H1 (cell line): ENCODE measurements around the gene MSANTD3. TPM values are rescaled to one million over a fixed set of nuclear protein-coding genes. Genes with fewer than 3 reads are reported as not detected.

Experiments used
- CTCF ChIA-PET: fragments of 300-600 bp; sonication (Branson Sonifier 250); formaldehyde crosslinking; loops from one replicate; lab custom pipeline; 2021; ENCODE audit not compliant: partially characterized antibody; lab: Charles Lee
- POLR2A ChIA-PET: fragments of 300-600 bp; sonication (Branson Sonifier 250); formaldehyde crosslinking; loops from one replicate; lab custom pipeline; 2021; ENCODE audit warnings: inconsistent platforms; ENCODE audit not compliant: partially characterized antibody; lab: Charles Lee
- DNase-seq, 2 experiments: peaks; one replicate each; pipeline versions ENCODE4 v3.0.0 to v3.0.0-alpha.2; 2010 to 2022; ENCODE audit warnings: low spot score in 2 of 2, low read depth in 1 of 2, mixed read lengths in 1 of 2
- FAIRE-seq: peaks from 2 replicates; lab custom pipeline; 2011; peaks lifted over from hg19 to GRCh38; lab: Jason Lieb, UNC
- H2AFZ ChIP-seq: 2 replicates; pipeline ENCODE4 v1.8.1; 2012; ENCODE audit warnings: low read length, inconsistent platforms
- H2AK5ac ChIP-seq: 2 replicates; pipeline ENCODE4 v1.6.1; 2013; ENCODE audit warnings: low read depth, low read length
- H2BK120ac ChIP-seq: replicated peaks from 2 replicates; pipeline ENCODE3; 2013; ENCODE audit warnings: low read depth, low read length, inconsistent platforms
- H2BK12ac ChIP-seq: 2 replicates; pipeline ENCODE4 v1.6.1; 2013; ENCODE audit warnings: low read depth, low read length
- H2BK15ac ChIP-seq: 2 replicates; pipeline ENCODE4 v1.6.1; 2013; ENCODE audit warnings: low read length
- H2BK20ac ChIP-seq: 2 replicates; pipeline ENCODE4 v1.6.1; 2013; ENCODE audit warnings: low read length
- H2BK5ac ChIP-seq: 2 replicates; pipeline ENCODE4 v1.6.1; 2013; ENCODE audit warnings: low read depth, low read length
- H3K14ac ChIP-seq: 2 replicates; pipeline ENCODE4 v1.6.1; 2013; ENCODE audit warnings: inconsistent platforms; ENCODE audit not compliant: insufficient read length
- H3K18ac ChIP-seq: 2 replicates; pipeline ENCODE4 v1.6.1; 2013; ENCODE audit warnings: low read length; ENCODE audit errors: extremely low read depth
- H3K23ac ChIP-seq: 2 replicates; pipeline ENCODE4 v1.6.1; 2013; ENCODE audit warnings: inconsistent platforms; ENCODE audit not compliant: insufficient read length
- H3K23me2 ChIP-seq: 2 replicates; pipeline ENCODE4 v1.6.1; 2013; ENCODE audit warnings: low read depth, low read length
- H3K27ac ChIP-seq: 2 replicates; pipeline ENCODE4 v1.6.1; 2011; ENCODE audit warnings: low read depth, low read length, inconsistent platforms
- H3K27me3 ChIP-seq, 4 experiments: replicated peaks in 1 of 4; 1 replicate in 1 of 4; 2 replicates in 3 of 4; pipeline versions ENCODE4 v1.6.1 to v1.8.1; 2011 to 2013; ENCODE audit warnings: low read length in 3 of 4, mild to moderate bottlenecking in 3 of 4, inconsistent platforms in 2 of 4, mixed read lengths in 2 of 4, moderate library complexity in 1 of 4; ENCODE audit not compliant: control insufficient read depth in 3 of 4, insufficient read depth in 3 of 4; ENCODE audit errors: extremely low read depth in 1 of 4
- H3K36me3 ChIP-seq, 4 experiments: 2 replicates each; pipeline versions ENCODE4 v1.6.1 to v1.8.1; 2011 to 2013; ENCODE audit warnings: mild to moderate bottlenecking in 4 of 4, low read length in 3 of 4, moderate library complexity in 2 of 4, control low read depth in 1 of 4, inconsistent platforms in 1 of 4; ENCODE audit not compliant: insufficient read depth in 4 of 4, control insufficient read depth in 2 of 4
- H3K4ac ChIP-seq: replicated peaks from 2 replicates; pipeline ENCODE3; 2013; ENCODE audit warnings: low read length, low read depth, mixed read lengths, inconsistent platforms; ENCODE audit not compliant: insufficient read length
- H3K4me1 ChIP-seq, 4 experiments: replicated peaks in 1 of 4; 1 replicate in 1 of 4; 2 replicates in 3 of 4; pipeline versions ENCODE4 v1.6.1 to v1.8.1; 2011 to 2013; ENCODE audit warnings: low read length in 3 of 4, inconsistent platforms in 2 of 4, mixed read lengths in 1 of 4; ENCODE audit not compliant: insufficient read depth in 4 of 4, control insufficient read depth in 3 of 4
- H3K4me2 ChIP-seq, 2 experiments: 2 replicates each; pipeline versions ENCODE4 v1.6.1 to v1.8.1; 2011 to 2013; ENCODE audit warnings: low read depth in 2 of 2, low read length in 2 of 2, control low read depth in 1 of 2, inconsistent platforms in 1 of 2, mild to moderate bottlenecking in 1 of 2; ENCODE audit not compliant: insufficient read depth in 1 of 2
- H3K4me3 ChIP-seq, 4 experiments: fragments of 200-600, 300-600 bp in 1 of 4; sonication (generic), shearing (Covaris generic), sonication (Bioruptor Twin) in 1 of 4; 2 replicates each; pipeline versions ENCODE4 v1.5.1 to v1.8.1; 2011 to 2016; ENCODE audit warnings: low read length in 4 of 4, low read depth in 3 of 4, control low read depth in 2 of 4, inconsistent platforms in 2 of 4, mild to moderate bottlenecking in 2 of 4, mixed read lengths in 1 of 4, moderate library complexity in 1 of 4; ENCODE audit not compliant: insufficient read depth in 2 of 4; ENCODE audit errors: extremely low read depth in 1 of 4
- H3K56ac ChIP-seq: replicated peaks from 2 replicates; pipeline ENCODE3; 2013; ENCODE audit warnings: low read depth, mild to moderate bottlenecking, mixed read lengths, low read length, inconsistent platforms; ENCODE audit not compliant: insufficient read length
- H3K79me1 ChIP-seq: 2 replicates; pipeline ENCODE4 v1.6.1; 2013; ENCODE audit warnings: low read depth, low read length, control low read depth
- H3K79me2 ChIP-seq, 2 experiments: 2 replicates each; pipeline versions ENCODE4 v1.6.1 to v1.8.1; 2012 to 2013; ENCODE audit warnings: low read length in 2 of 2, mild to moderate bottlenecking in 2 of 2, inconsistent platforms in 1 of 2; ENCODE audit not compliant: insufficient read depth in 2 of 2, control insufficient read depth in 1 of 2
- H3K9ac ChIP-seq, 4 experiments: replicated peaks in 1 of 4; 1 replicate in 1 of 4; 2 replicates in 3 of 4; pipeline versions ENCODE4 v1.6.1 to v1.8.1; 2011 to 2013; ENCODE audit warnings: low read depth in 3 of 4, low read length in 3 of 4, control low read depth in 2 of 4, mild to moderate bottlenecking in 2 of 4, moderate library complexity in 2 of 4, inconsistent platforms in 1 of 4; ENCODE audit errors: extremely low read depth in 1 of 4
- H3K9me3 ChIP-seq, 2 experiments: 2 replicates each; pipeline versions ENCODE4 v1.6.1 to v1.8.1; 2012 to 2013; ENCODE audit warnings: mild to moderate bottlenecking in 2 of 2, moderate library complexity in 2 of 2, control low read depth in 1 of 2, inconsistent platforms in 1 of 2, low read depth in 1 of 2, low read length in 1 of 2, mixed read lengths in 1 of 2; ENCODE audit not compliant: insufficient read depth in 2 of 2
- H4K20me1 ChIP-seq, 2 experiments: replicated peaks in 1 of 2; 2 replicates each; pipeline versions ENCODE3 to v1.8.1; 2011 to 2013; ENCODE audit warnings: inconsistent platforms in 2 of 2, low read length in 2 of 2, mild to moderate bottlenecking in 1 of 2; ENCODE audit not compliant: insufficient read depth in 2 of 2, control insufficient read depth in 1 of 2
- H4K5ac ChIP-seq: 2 replicates; pipeline ENCODE4 v1.6.1; 2013; ENCODE audit warnings: low read length, low read depth, mixed read lengths, inconsistent platforms; ENCODE audit not compliant: insufficient read length
- H4K8ac ChIP-seq: 2 replicates; pipeline ENCODE4 v1.8.0; 2013; ENCODE audit warnings: mild to moderate bottlenecking, moderate library complexity, low read length, inconsistent platforms; ENCODE audit not compliant: insufficient read depth; ENCODE audit errors: extremely low read depth
- H4K91ac ChIP-seq: replicated peaks from 2 replicates; pipeline ENCODE3; 2013; ENCODE audit warnings: low read length, mixed read lengths, inconsistent platforms; ENCODE audit not compliant: insufficient read length
- ASH2L ChIP-seq: fragments of 200-600, 300-600 bp; sonication (generic); IDR thresholded peaks from one replicate; pipeline ENCODE4 v1.7.1; 2017; ENCODE audit warnings: low read length
- TAF7 ChIP-seq: optimal IDR thresholded peaks from 2 replicates; pipeline ENCODE3; 2011; ENCODE audit warnings: low read depth, mild to moderate bottlenecking, inconsistent platforms, low read length, moderate library complexity, borderline replicate concordance
- WGBS, 2 experiments: shearing (Covaris generic) in 1 of 2; methylation state at CpG; one replicate each; pipeline versions ENCODE4 v1.1.6 to v1.1.7; 2013 to 2015; ENCODE audit warnings: low lambda C conversion rate in 2 of 2, mixed read lengths in 2 of 2, inconsistent platforms in 1 of 2, low coverage in 1 of 2, missing lambda C conversion rate in 1 of 2; ENCODE audit not compliant: insufficient replicate concordance in 2 of 2, insufficient coverage in 1 of 2, insufficient read length in 1 of 2; ENCODE audit errors: extremely low coverage in 1 of 2, missing lambda C conversion rate in 1 of 2; 5-methylcytosine and 5-hydroxymethylcytosine counted together
- polyA plus RNA-seq, 7 experiments: library from polyadenylated mRNA; depleted of rRNA in 3 of 7; stranded (reverse) in 5 of 7; unstranded in 2 of 7; fragments of >200 nt in 5 of 7; fragments of 200-250 nt in 2 of 7; gene quantifications; 1 replicate in 5 of 7; 2 replicates in 1 of 7; 4 replicates in 1 of 7; pipeline versions ENCODE4 v1.2.1 to v1.2.3, GENCODE V29; 2011 to 2013; ENCODE audit warnings: missing spikeins in 2 of 7, mixed read lengths in 2 of 7
- total RNA-seq: library from RNA; stranded (reverse); fragmentation: NEBNext Ultra II Directional; extraction: Animal tissue kit (Norgen Biotek cat#: 25700); gene quantifications from 2 replicates; pipeline ENCODE4 v1.2.1, GENCODE V29; 2021

MSANTD3 gene
- total and polyA plus RNA-seq, 2 of the 8 experiments (the other 6 are each of a cell fraction or from before 2014, with no cell fraction given) = 12.0 to 41.3 TPM

DNA sequence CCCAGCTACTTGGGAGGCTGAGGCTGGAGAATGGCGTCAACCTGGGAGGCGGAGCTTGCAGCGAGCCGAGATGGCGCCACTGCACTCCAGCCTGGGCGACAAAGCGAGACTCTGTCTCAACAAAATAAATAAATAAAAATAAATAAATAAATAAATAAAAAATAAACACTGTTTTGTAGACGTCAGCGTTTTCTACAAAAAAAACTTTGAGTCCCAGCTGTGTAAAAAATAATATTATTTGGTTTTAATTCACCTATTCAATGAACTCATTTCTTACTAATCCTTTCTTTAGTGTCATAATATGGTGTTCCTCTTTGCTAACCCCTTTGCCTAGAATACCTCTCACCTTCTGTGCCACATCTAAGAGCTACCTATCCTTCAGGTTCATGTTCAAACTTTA lies 30.2 kb upstream of the MSANTD3 start:
- H3K23ac ChIP-seq = no peak overlapping the region
- H3K4me3 ChIP-seq = no peak overlapping the region
- no peak overlapping the region for H3K4ac ChIP-seq
- H3K4me2 ChIP-seq = no peak overlapping the region
- peaks cover 0 to 12% (median 0%) of the 10 kb centered on the region in 4 experiments; a peak in 2 of 8 replicates for H3K36me3 ChIP-seq
- H3K14ac ChIP-seq = no peak overlapping the region
- no peak overlapping the region for H2BK12ac ChIP-seq
- no peak overlapping the region for H3K27ac ChIP-seq
- H2BK120ac ChIP-seq = no peak overlapping the region
- FAIRE-seq = no peak
- 96% methylated on average over 9 of the region's 9 CpGs; no CpG with 5 or more reads in 1 of the 2 experiments for WGBS, 2 experiments
- no peak overlapping the region for H2BK20ac ChIP-seq
- no peaks in the 10 kb centered on the region for H3K27me3 ChIP-seq
- DNase-seq = no peak
- no peak overlapping the region for H2BK5ac ChIP-seq
- no peak overlapping the region for H4K5ac ChIP-seq
- CTCF ChIA-PET = no interaction called here
- no peaks in the 10 kb centered on the region for H4K20me1 ChIP-seq
- peaks cover 2 to 17% of the 10 kb centered on the region in 2 experiments; a peak in 3 of 4 replicates for H3K9me3 ChIP-seq
- H2AFZ ChIP-seq = no peak overlapping the region
- no peaks in the 10 kb centered on the region for H3K23me2 ChIP-seq
- no peaks in the 10 kb centered on the region for H3K79me2 ChIP-seq
- no peak overlapping the region for H3K56ac ChIP-seq
- H3K4me1 ChIP-seq = peaks cover 0 to 4% (median 2%) of the 10 kb centered on the region in 4 experiments; a peak in 4 of 7 replicates
- no peaks in the 10 kb centered on the region for H3K79me1 ChIP-seq
- no peak overlapping the region for H2BK15ac ChIP-seq
- no peak overlapping the region for H4K8ac ChIP-seq
- no peak overlapping the region for H3K9ac ChIP-seq
- H3K18ac ChIP-seq = no peak overlapping the region
- H4K91ac ChIP-seq = no peak overlapping the region
- no peak overlapping the region for H2AK5ac ChIP-seq
- POLR2A ChIA-PET = no interaction called here
- TF ChIP-seq ASH2L = no peak
- no peak for TF ChIP-seq TAF7
